ENCODE results near the gene LY86.

GRCh38 chr6:6686748-6687601, 98.5 kb downstream of the LY86 start:
- no peak for TF ChIP-seq POLR2A (IDR thresholded peaks at IDR 0.05)
- TF ChIP-seq, protein P1, sequence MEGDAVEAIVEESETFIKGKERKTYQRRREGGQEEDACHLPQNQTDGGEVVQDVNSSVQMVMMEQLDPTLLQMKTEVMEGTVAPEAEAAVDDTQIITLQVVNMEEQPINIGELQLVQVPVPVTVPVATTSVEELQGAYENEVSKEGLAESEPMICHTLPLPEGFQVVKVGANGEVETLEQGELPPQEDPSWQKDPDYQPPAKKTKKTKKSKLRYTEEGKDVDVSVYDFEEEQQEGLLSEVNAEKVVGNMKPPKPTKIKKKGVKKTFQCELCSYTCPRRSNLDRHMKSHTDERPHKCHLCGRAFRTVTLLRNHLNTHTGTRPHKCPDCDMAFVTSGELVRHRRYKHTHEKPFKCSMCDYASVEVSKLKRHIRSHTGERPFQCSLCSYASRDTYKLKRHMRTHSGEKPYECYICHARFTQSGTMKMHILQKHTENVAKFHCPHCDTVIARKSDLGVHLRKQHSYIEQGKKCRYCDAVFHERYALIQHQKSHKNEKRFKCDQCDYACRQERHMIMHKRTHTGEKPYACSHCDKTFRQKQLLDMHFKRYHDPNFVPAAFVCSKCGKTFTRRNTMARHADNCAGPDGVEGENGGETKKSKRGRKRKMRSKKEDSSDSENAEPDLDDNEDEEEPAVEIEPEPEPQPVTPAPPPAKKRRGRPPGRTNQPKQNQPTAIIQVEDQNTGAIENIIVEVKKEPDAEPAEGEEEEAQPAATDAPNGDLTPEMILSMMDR (IDR thresholded peaks at IDR 0.05), result no peak

Data from uterus (tissue), 2 donors.